Stimulated activated CD4-positive, alpha-beta T cell treated with anti-CD3 and anti-CD28 coated beads, Interleukin-15, amount 100 ng/mL, for 48 hours (primary cell): ENCODE data around the gene GJB3.

Experiments used
- DNase-seq, 2 donors: peaks; one replicate each; pipeline ENCODE4 v3.0.0-alpha.2; 2020; ENCODE audit warnings: low read depth in 2 of 2

GJB3 gene

GRCh38 chr1:34822202-34822601 is 41.2 kb downstream of the GJB3 start:
- DNase-seq: no peak

GRCh38 chr1:34824817-34825454 is 43.9 kb downstream of the GJB3 start:
- no peak for DNase-seq

GRCh38 chr1:34825455-34826091 is 44.6 kb downstream of the GJB3 start:
- DNase-seq: no peak

- DNase-seq: no peak
Measured at GRCh38 chr1:34827341-34827941, 46.4 kb downstream of the GJB3 start.

- DNase-seq: no peak
Measured at GRCh38 chr1:34828611-34829010, 47.6 kb downstream of the GJB3 start.

- DNase-seq: no peak
Measured at GRCh38 chr1:34829250-34829649, 48.2 kb downstream of the GJB3 start.

- DNase-seq: no peak
Measured at GRCh38 chr1:34831721-34832246, 50.8 kb downstream of the GJB3 start.

- DNase-seq: no peak
Measured at GRCh38 chr1:34833711-34834110, 52.7 kb downstream of the GJB3 start.
